ENCODE results near the gene CDK1. TPM values are rescaled to one million over a fixed set of nuclear protein-coding genes. Genes with fewer than 3 reads are reported as not detected.

The CDK1 gene
- total and polyA plus RNA-seq, 2 donors (not counting 3 experiments of a cell fraction or from before 2014, with no cell fraction given): 19.9 to 70.1 TPM

DNA sequence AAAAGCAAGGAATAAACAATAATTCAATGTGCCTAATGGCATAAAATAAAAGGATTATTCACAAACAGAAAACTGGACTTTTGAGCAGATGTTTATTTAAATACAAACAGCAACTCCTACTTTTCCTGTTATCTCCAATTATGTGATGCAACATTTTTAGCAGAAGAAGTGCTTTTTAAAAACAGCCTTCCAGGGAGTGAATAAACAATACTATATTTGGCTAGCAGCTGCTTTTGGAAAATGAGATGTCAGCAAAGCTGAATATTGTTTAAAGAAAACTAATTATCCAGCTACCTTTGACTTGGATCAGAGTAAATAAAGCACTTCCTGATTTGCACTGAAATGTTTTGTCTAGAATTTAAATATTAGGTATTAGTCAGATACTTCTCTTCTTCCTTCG lies 23.2 kb downstream of the CDK1 start:
- Histone ChIP-seq H3K9me1 (replicated peaks; ENCODE audit: control insufficient read depth, extremely low read depth, insufficient read depth, low read length) (peaks cover 2% of the 10 kb centered on the region), H3K36me3 (ENCODE audit: control insufficient read depth in 2 of 2, extremely low read depth in 1 of 2, insufficient read depth in 2 of 2, low read length in 2 of 2) (no peaks in the 10 kb centered on the region), H3K27ac (ENCODE audit: insufficient read depth, low read depth, low read length) (no peak overlapping the region), H3K79me2 (ENCODE audit: control insufficient read depth, insufficient read depth, low read length) (no peaks in the 10 kb centered on the region), H3K9me3 (replicated peaks; ENCODE audit: control insufficient read depth, insufficient read depth, low read length) (no peaks in the 10 kb centered on the region), H2AFZ (ENCODE audit: low read depth, low read length) (no peak overlapping the region), H3K4me2 (ENCODE audit: insufficient read depth, low read length) (no peak overlapping the region), H3K9ac (replicated peaks; ENCODE audit: extremely low read depth, insufficient read depth, low read length) (no peak overlapping the region), H3K27me3 (ENCODE audit: control insufficient read depth in 2 of 2, insufficient read depth in 2 of 2, low read length in 2 of 2) (no peaks in the 10 kb centered on the region), H4K20me1 (replicated peaks; ENCODE audit: control insufficient read depth, extremely low read depth, insufficient read depth, low read length) (no peaks in the 10 kb centered on the region), H3K4me3 (replicated peaks in 1 of 3; ENCODE audit: insufficient read depth in 1 of 3, low read depth in 1 of 3, low read length in 3 of 3) (no peak overlapping the region), H3K4me1 (ENCODE audit: control insufficient read depth, extremely low read depth, insufficient read depth, low read length) (peaks cover 3% of the 10 kb centered on the region)
- CTCF ChIA-PET: no interaction called here
- BruUV-seq (replicated peaks): no TSS peak
- no peak for TF ChIP-seq GATA2 (IDR thresholded peaks at IDR 0.05; ENCODE audit: insufficient read depth, insufficient read length, low read depth, low read length)
- no peak for TF ChIP-seq EZH2 (IDR thresholded peaks at IDR 0.05; ENCODE audit: borderline replicate concordance, low read depth, low read length, severe bottlenecking)
- TF ChIP-seq, protein P1, sequence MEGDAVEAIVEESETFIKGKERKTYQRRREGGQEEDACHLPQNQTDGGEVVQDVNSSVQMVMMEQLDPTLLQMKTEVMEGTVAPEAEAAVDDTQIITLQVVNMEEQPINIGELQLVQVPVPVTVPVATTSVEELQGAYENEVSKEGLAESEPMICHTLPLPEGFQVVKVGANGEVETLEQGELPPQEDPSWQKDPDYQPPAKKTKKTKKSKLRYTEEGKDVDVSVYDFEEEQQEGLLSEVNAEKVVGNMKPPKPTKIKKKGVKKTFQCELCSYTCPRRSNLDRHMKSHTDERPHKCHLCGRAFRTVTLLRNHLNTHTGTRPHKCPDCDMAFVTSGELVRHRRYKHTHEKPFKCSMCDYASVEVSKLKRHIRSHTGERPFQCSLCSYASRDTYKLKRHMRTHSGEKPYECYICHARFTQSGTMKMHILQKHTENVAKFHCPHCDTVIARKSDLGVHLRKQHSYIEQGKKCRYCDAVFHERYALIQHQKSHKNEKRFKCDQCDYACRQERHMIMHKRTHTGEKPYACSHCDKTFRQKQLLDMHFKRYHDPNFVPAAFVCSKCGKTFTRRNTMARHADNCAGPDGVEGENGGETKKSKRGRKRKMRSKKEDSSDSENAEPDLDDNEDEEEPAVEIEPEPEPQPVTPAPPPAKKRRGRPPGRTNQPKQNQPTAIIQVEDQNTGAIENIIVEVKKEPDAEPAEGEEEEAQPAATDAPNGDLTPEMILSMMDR (IDR thresholded peaks at IDR 0.05; ENCODE audit: extremely low read depth in 1 of 2, insufficient read depth in 1 of 2, low read depth in 1 of 2, low read length in 2 of 2): no peak
- TF ChIP-seq, protein P2, sequence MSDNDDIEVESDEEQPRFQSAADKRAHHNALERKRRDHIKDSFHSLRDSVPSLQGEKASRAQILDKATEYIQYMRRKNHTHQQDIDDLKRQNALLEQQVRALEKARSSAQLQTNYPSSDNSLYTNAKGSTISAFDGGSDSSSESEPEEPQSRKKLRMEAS (IDR thresholded peaks at IDR 0.05; ENCODE audit: insufficient read depth, insufficient read length): no peak
- TF ChIP-seq POLR2AphosphoS5 (IDR thresholded peaks at IDR 0.05; ENCODE audit: insufficient read depth, low read depth, low read length): no peak
- TF ChIP-seq POLR2A (IDR thresholded peaks at IDR 0.05; ENCODE audit: low read depth, low read length): no peak
- TF ChIP-seq JUN (IDR thresholded peaks at IDR 0.05; ENCODE audit: borderline replicate concordance, insufficient read depth, insufficient read length, low read depth): no peak
- TF ChIP-seq MYC (IDR thresholded peaks at IDR 0.05; ENCODE audit: low read depth, low read length): no peak
- no peak for TF ChIP-seq FOS (IDR thresholded peaks at IDR 0.05; ENCODE audit: borderline replicate concordance, insufficient read depth, low read length)
- DNase-seq (ENCODE audit: low read depth, low spot score) (peak; percentile 22), FAIRE-seq (no peak)
- intact Hi-C loops (cut with micrococcal nuclease): no loop called here
- dilution Hi-C loops (cut with MboI; ENCODE audit: extremely low pct_ligation_motif_present, low sequenced_read_pairs): no loop called here
- POLR2A ChIA-PET: no interaction called here

All from endothelial cell of umbilical vein (primary cell).